Loucy (cell line): ENCODE measurements around the gene NEUROD2.

ENCODE experiments used
- H2AFZ ChIP-seq: fragments of 200-600 bp; sonication (generic); 2 replicates; pipeline ENCODE4 v1.6.0; 2016; ENCODE audit warnings: antibody characterized with exemption, mild to moderate bottlenecking, low read length, moderate library complexity
- H3F3A ChIP-seq: fragments of 200-600 bp; 2 replicates; pipeline ENCODE4 v1.6.0; 2016; ENCODE audit warnings: antibody characterized with exemption, low read depth, mild to moderate bottlenecking
- H3K27me3 ChIP-seq: fragments of 200-600 bp; sonication (generic); 2 replicates; pipeline ENCODE4 v1.6.1; 2014; ENCODE audit warnings: low read length, mild to moderate bottlenecking; ENCODE audit not compliant: insufficient read depth, poor library complexity, severe bottlenecking
- H3K36me3 ChIP-seq: fragments of 200-600 bp; sonication (generic); 2 replicates; pipeline ENCODE4 v1.6.1; 2016; ENCODE audit warnings: low read length; ENCODE audit not compliant: insufficient read depth
- H3K4me1 ChIP-seq: fragments of 200-600 bp; sonication (generic); 2 replicates; pipeline ENCODE4 v1.5.1; 2014; ENCODE audit warnings: low read length, mild to moderate bottlenecking; ENCODE audit not compliant: insufficient read depth, poor library complexity, severe bottlenecking
- H3K4me2 ChIP-seq: fragments of 200-600 bp; sonication (generic); 2 replicates; pipeline ENCODE4 v1.6.0; 2014; ENCODE audit warnings: antibody characterized with exemption, low read length, low read depth, mild to moderate bottlenecking; ENCODE audit not compliant: poor library complexity, severe bottlenecking
- H3K4me3 ChIP-seq: fragments of 200-600 bp; sonication (generic); 2 replicates; pipeline ENCODE4 v1.5.1; 2014; ENCODE audit warnings: low read length, mild to moderate bottlenecking, mixed read lengths; ENCODE audit not compliant: poor library complexity, severe bottlenecking
- H3K79me2 ChIP-seq: fragments of 200-600 bp; sonication (generic); 2 replicates; pipeline ENCODE4 v1.6.1; 2014; ENCODE audit warnings: low read length; ENCODE audit not compliant: insufficient read depth
- H3K9ac ChIP-seq: fragments of 200-600 bp; sonication (generic); 2 replicates; pipeline ENCODE4 v1.6.0; 2014; ENCODE audit warnings: mild to moderate bottlenecking, low read depth, low read length, moderate library complexity; ENCODE audit not compliant: poor library complexity, severe bottlenecking
- H3K9me2 ChIP-seq: fragments of 200-600 bp; sonication (generic); replicated peaks from 2 replicates; pipeline ENCODE4 v1.6.1; 2016; ENCODE audit warnings: low read depth, low read length, mixed read lengths
- H3K9me3 ChIP-seq: fragments of 200-600 bp; sonication (generic); 2 replicates; pipeline ENCODE4 v1.6.1; 2014; ENCODE audit warnings: mild to moderate bottlenecking, antibody characterized with exemption, low read length, low read depth; ENCODE audit not compliant: insufficient read depth
- H4K20me1 ChIP-seq: fragments of 200-600 bp; sonication (generic); 2 replicates; pipeline ENCODE4 v1.6.0; 2014; ENCODE audit warnings: antibody characterized with exemption, low read length, mild to moderate bottlenecking; ENCODE audit not compliant: insufficient read depth, poor library complexity, severe bottlenecking
- EZH2phosphoT487 ChIP-seq: fragments of 200-600 bp; IDR thresholded peaks from 2 replicates; pipeline ENCODE4 v1.6.1; 2018; ENCODE audit warnings: antibody characterized with exemption, mild to moderate bottlenecking, moderate library complexity, borderline replicate concordance
- TF ChIP-seq, protein P1 (sequence below): fragments of 200-600 bp; sonication (generic); conservative IDR thresholded peaks from 2 replicates; pipeline ENCODE4 v1.5.1; 2014; ENCODE audit warnings: mild to moderate bottlenecking, antibody characterized with exemption, low read length

NEUROD2 gene

DNA sequence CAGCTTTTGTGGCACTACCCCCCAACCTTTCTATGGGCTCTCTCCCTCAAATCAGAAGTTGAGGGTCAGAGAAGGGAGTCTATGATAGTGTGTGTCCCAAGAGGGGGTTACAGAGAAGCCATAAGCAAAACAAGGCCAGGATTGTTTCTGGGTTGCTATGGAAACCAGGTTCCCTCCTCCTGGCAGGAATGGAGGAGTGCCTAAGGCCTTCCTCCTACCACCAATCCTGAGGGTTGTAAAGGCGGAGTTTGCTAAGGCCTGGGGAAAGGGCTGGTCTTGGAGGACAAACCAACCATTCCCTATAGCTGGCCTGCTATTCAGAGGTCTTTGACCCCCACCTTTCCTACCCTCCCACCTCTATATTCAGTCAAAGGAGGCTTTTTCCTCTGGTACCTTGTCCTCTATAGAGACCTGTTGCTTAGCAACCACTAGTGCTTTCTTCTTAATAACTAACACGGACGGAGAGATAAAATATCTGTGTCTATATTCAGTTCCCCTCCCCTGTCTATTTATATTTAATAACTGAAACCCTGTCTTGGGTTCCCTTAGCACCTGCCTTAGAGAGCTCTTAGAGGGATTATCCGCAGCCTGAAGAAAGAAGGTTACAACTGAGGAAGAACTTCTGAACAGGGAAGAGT, 43.4 kb downstream of the NEUROD2 start:
- TF ChIP-seq EZH2phosphoT487 = no peak
- TF ChIP-seq, protein P1, sequence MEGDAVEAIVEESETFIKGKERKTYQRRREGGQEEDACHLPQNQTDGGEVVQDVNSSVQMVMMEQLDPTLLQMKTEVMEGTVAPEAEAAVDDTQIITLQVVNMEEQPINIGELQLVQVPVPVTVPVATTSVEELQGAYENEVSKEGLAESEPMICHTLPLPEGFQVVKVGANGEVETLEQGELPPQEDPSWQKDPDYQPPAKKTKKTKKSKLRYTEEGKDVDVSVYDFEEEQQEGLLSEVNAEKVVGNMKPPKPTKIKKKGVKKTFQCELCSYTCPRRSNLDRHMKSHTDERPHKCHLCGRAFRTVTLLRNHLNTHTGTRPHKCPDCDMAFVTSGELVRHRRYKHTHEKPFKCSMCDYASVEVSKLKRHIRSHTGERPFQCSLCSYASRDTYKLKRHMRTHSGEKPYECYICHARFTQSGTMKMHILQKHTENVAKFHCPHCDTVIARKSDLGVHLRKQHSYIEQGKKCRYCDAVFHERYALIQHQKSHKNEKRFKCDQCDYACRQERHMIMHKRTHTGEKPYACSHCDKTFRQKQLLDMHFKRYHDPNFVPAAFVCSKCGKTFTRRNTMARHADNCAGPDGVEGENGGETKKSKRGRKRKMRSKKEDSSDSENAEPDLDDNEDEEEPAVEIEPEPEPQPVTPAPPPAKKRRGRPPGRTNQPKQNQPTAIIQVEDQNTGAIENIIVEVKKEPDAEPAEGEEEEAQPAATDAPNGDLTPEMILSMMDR = no peak
- Histone ChIP-seq H3K9ac (no peak overlapping the region), H3K79me2 (no peaks in the 10 kb centered on the region), H2AFZ (no peak overlapping the region), H3K4me3 (no peak overlapping the region), H3K27me3 (no peaks in the 10 kb centered on the region), H3K4me2 (no peak overlapping the region), H3K9me3 (no peaks in the 10 kb centered on the region), H4K20me1 (no peaks in the 10 kb centered on the region), H3K4me1 (no peaks in the 10 kb centered on the region), H3K36me3 (peaks cover 7% of the 10 kb centered on the region; the same call in 1 of the 2 replicates), H3K9me2 (no peaks in the 10 kb centered on the region), H3F3A (no peaks in the 10 kb centered on the region)

DNA sequence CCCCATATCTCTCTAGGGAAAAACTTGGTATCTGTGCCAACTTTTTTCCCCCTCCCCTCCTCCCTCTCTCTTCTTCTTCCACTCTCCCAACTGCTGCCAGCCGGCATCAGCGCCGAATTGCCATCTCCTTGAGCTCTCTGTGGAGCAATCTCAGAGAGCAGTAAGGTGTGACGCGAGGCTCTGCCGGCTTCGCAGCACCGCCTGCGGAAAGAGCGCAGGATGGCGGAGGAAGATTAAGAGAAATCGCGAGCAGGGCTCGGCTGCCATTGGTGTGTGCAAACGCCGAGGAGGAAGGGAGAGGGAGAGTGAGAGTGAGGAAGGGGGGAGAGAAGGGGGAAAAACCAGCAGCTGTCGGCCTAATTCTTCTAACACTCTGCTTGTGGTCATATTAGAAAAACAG, 44.2 kb downstream of the NEUROD2 start:
- H3K4me2 ChIP-seq = no peak overlapping the region

DNA sequence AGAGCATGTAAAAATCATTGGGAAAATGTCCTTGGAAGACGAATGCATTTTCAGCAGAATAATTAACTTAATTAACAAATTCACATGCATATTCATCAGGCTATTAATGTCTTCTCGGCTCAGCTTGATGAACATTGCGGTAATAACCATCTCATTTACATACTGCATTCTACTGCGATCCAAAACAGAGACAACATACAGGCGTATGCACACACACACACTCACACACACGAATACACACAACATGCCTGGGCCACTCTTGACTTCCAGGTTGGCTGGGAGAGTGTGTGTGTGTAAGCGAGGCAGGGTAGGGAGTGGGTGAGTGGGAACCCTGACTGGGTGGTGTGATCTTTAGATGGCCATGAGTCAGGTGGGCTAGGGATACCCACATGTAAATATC, 44.7 kb downstream of the NEUROD2 start:
- TF ChIP-seq, protein P1 = no peak
- TF ChIP-seq EZH2phosphoT487 = no peak
- Histone ChIP-seq H3K4me2 (no peak overlapping the region), H3K4me3 (no peak overlapping the region), H3K9me3 (no peaks in the 10 kb centered on the region), H3K79me2 (no peaks in the 10 kb centered on the region), H2AFZ (no peak overlapping the region), H3K36me3 (peaks cover 3% of the 10 kb centered on the region; the same call in 1 of the 2 replicates), H4K20me1 (no peaks in the 10 kb centered on the region), H3K27me3 (no peaks in the 10 kb centered on the region), H3K4me1 (no peaks in the 10 kb centered on the region), H3K9me2 (no peaks in the 10 kb centered on the region), H3F3A (no peaks in the 10 kb centered on the region), H3K9ac (no peak overlapping the region)

More for the DNA sequence above, 44.2 kb downstream of the NEUROD2 start:
- H3K9me3 ChIP-seq = no peaks in the 10 kb centered on the region
- H3K79me2 ChIP-seq = no peaks in the 10 kb centered on the region
- H2AFZ ChIP-seq = no peak overlapping the region
- H4K20me1 ChIP-seq = no peaks in the 10 kb centered on the region
- H3K9me2 ChIP-seq = no peaks in the 10 kb centered on the region
- H3K4me3 ChIP-seq = no peak overlapping the region
- no peaks in the 10 kb centered on the region for H3F3A ChIP-seq
- no peaks in the 10 kb centered on the region for H3K27me3 ChIP-seq
- TF ChIP-seq EZH2phosphoT487 = no peak
- TF ChIP-seq, protein P1 = no peak
- H3K9ac ChIP-seq = no peak overlapping the region
- peaks cover 7% of the 10 kb centered on the region; the same call in 1 of the 2 replicates for H3K36me3 ChIP-seq
- H3K4me1 ChIP-seq = no peaks in the 10 kb centered on the region
